ENCODE results near the gene G3BP2. TPM values are rescaled to one million over a fixed set of nuclear protein-coding genes. Genes with fewer than 3 reads are reported as not detected.
"Not testable (repeated sequence)": the region's sequence is repeated elsewhere in the genome, so short reads cannot be mapped to it uniquely, and the experiment has no call there.

The G3BP2 gene
- total RNA-seq, 2 experiments from 2014 or later, result 148 to 230 TPM

DNA sequence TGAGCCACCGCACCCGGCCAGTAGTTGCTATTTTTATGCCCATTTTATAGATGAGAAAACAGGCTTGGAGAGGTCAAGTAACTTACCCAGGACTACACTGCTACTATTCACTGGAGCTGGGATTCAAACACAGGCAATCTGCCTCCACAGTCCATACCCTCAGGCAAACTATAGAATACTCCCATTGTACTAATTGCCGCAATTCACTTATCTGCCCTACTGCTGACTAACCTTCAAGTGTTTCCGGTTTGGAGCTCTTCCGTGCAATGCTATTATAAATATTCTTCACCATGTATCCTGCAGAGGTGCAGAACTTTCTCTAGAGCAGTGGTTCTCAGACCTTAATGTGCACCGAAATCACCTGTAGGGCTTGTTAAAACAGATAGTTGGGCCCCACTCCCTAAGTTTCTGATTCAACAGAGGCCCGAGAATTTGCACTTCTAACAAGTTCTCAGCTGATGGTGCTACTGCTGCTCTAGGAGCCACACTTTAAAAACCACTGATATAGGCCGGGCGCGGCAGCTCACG is 1.9 kb upstream of the G3BP2 start:
- Mint-ChIP-seq H3K27me3 (no peaks in the 10 kb centered on the region), H3K4me3 (no peak overlapping the region), H3K36me3 (peaks cover 15% of the 10 kb centered on the region), H3K27ac (no peak overlapping the region), H3K9me3 (ENCODE audit: low read depth) (no peaks in the 10 kb centered on the region), H3K4me1 (peaks cover 25% of the 10 kb centered on the region)
- no peak for DNase-seq
- CTCF ChIA-PET, result interaction anchor here (0.9 kb wide), 1 partner anchor 49 kb away, joined by 4 read pairs; the partner anchor contains the start of gene USO1
- no peak for ATAC-seq

DNA sequence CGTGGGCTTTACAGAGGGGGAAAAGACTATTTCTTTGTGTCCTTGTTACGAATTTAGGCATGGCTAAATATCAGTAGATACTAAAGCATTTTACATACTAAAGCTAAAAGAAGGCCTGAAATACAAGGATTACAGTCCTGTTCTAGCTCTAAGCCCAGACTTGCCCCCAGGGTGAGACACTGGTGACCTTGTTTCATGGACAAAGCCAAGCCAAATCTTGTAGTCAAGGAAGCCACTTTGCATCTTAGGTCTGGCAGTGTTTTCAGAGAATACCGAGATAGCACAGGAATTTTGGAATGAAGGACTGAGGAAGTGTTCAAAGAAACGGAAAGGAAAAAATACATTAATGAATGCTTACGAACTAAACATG is 733 bp upstream of the G3BP2 start:
- no peak for ATAC-seq
- CTCF ChIA-PET, result interaction anchor here (1.2 to 5.2 kb wide), 5 partner anchors 9 to 53 kb away, joined by 5 to 16 read pairs (median 5); partner anchors contain the start of gene USO1
- Mint-ChIP-seq H3K9me3 (ENCODE audit: low read depth) (no peaks in the 10 kb centered on the region), H3K4me3 (peak overlapping the region; percentile 96), H3K36me3 (peaks cover 17% of the 10 kb centered on the region), H3K4me1 (peaks cover 34% of the 10 kb centered on the region), H3K27ac (peak overlapping the region; percentile 96), H3K27me3 (no peaks in the 10 kb centered on the region)
- DNase-seq, result no peak

DNA sequence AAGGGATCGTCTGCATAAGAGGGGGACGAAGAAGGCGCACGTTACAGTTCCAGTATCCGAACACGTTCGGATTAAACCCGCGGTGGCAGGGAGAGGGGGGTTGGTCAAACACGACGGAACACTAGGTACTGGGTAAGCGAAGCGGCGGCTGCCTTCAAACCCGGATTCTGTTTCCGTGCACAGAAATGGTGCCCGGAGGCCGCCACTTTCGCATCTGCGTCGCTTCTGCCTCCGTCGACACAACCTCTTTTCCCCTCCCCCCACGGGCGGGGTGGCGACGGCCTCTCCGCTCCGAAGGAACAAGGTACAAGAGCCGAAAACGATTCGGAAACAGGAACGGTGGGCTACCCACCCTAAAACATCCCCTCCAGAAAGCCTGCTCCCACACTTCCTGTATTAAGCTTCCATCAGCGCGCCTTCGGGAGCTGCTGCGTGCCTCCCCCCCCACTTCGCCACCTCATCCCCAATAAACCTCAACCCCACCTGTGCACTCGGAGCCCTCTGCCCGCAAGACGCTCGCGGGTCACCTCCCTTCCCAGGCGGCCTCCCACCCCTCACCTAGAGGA is 667 bp downstream of the G3BP2 start:
- DNase-seq (peak; percentile 89), ATAC-seq (peak; percentile 26)
- H3K36me3 Mint-ChIP-seq, result peaks cover 25% of the 10 kb centered on the region
- CTCF ChIA-PET, result interaction anchor here (1.3 to 5.2 kb wide), 7 partner anchors 10 to 157 kb away, joined by 3 to 16 read pairs (median 5); partner anchors contain the start of gene USO1
- H3K4me1 Mint-ChIP-seq, result peaks cover 48% of the 10 kb centered on the region
- no peaks in the 10 kb centered on the region for H3K9me3 Mint-ChIP-seq (ENCODE audit: low read depth)
- H3K27me3 Mint-ChIP-seq, result no peaks in the 10 kb centered on the region
- peak overlapping the region; percentile 96 for H3K27ac Mint-ChIP-seq
- H3K4me3 Mint-ChIP-seq, result peak overlapping the region; percentile 96

DNA sequence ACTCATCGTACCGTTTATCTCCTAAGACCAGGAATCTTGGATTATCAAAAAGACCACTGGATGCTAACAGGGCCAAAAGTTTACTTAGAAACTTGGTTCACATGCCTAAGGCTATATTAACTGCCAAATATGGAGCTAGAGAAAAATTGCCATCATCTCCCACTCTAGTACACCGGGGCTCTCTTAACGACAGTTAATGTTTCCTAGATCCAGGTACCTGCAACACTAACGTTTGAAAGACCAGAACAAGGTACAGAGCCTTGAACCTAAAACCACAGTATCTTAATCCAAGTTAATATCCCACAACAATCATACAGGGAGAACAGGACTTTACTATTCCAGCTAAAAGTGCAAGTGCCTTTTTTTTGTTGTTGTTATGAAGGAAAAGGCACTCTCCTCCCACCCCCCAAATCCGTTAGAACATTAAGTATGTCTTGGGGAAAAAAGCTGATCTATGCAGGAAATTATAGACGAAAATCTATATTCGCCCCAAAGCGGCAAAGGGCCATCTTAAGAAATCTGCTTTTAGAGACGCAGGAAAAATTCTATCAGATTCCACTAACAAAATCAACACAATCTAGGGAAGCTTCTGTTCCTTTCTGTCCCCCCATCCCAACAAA is 1.3 kb downstream of the G3BP2 start:
- CTCF ChIA-PET, result interaction anchor here (0.7 to 5.2 kb wide), 7 partner anchors 9 to 157 kb away, joined by 3 to 16 read pairs (median 5); partner anchors contain the start of gene USO1
- DNase-seq (no peak), ATAC-seq (no peak)
- Mint-ChIP-seq H3K36me3 (peaks cover 29% of the 10 kb centered on the region), H3K4me1 (peaks cover 54% of the 10 kb centered on the region), H3K9me3 (ENCODE audit: low read depth) (no peaks in the 10 kb centered on the region), H3K27me3 (no peaks in the 10 kb centered on the region), H3K27ac (peak overlapping the region; percentile 96), H3K4me3 (peak overlapping the region; percentile 96)

DNA sequence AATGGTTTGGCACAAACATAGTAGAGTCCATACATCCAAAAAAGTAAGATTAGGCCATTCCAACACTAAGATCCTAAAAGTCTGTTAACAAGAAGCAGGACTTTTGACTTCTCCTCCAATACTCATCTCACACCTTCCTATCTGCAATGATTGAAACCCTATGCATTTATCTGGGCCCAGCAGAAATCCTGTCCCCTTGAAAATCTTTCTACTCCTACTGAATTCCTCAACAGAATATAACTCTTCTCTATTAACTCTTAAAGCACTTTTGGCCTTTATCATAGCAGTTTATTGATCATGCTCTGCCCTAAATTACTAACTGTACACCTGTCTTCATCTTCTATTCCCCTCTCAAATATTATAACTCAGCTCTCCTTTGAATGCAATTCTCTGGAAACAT is 4.6 kb downstream of the G3BP2 start:
- H3K9me3 Mint-ChIP-seq (ENCODE audit: low read depth), result no peaks in the 10 kb centered on the region
- H3K4me1 Mint-ChIP-seq, result peaks cover 64% of the 10 kb centered on the region
- H3K36me3 Mint-ChIP-seq, result peaks cover 39% of the 10 kb centered on the region
- H3K27me3 Mint-ChIP-seq, result no peaks in the 10 kb centered on the region
- no peak for ATAC-seq
- peak overlapping the region; percentile 5 for H3K4me3 Mint-ChIP-seq
- no peak for DNase-seq
- CTCF ChIA-PET, result interaction anchor here (1.0 to 3.2 kb wide), 4 partner anchors 10 to 35 kb away, joined by 3 to 13 read pairs (median 6); no protein-coding TSS in a partner anchor
- peak overlapping the region; percentile 37 for H3K27ac Mint-ChIP-seq

GRCh38 chr4:75667636-75668035 is 5.6 kb downstream of the G3BP2 start:
- H3K27ac Mint-ChIP-seq, result peak overlapping the region; percentile 66
- peak overlapping the region; percentile 23 for H3K4me3 Mint-ChIP-seq
- H3K9me3 Mint-ChIP-seq (ENCODE audit: low read depth); H3K27me3 Mint-ChIP-seq; DNase-seq; CTCF ChIA-PET; ATAC-seq: not testable (repeated sequence)
- peaks cover 40% of the 10 kb centered on the region for H3K36me3 Mint-ChIP-seq
- peaks cover 70% of the 10 kb centered on the region for H3K4me1 Mint-ChIP-seq

DNA sequence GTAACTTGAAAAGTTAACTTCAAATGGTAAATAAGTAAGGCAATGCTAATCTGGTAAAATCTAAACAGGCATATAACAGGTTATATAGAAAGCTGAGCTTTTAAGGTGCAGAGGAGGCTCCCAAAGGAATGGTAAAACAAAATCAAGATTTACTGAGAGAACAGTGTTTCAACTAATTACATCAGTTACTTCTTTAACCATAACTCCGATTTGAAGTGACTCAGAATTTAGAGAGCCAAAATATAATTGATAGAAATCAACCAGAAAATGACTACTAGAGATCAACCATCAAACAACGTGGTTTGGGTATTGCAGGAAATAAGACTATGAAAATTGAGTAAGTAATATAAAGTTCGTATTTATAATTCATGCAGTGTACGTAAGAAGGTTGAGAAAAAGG is 6.9 kb downstream of the G3BP2 start:
- peak; percentile 31 for ATAC-seq
- no peak for DNase-seq
- Mint-ChIP-seq H3K4me1 (peaks cover 73% of the 10 kb centered on the region), H3K4me3 (peak overlapping the region; percentile 18), H3K36me3 (peaks cover 43% of the 10 kb centered on the region), H3K27me3 (no peaks in the 10 kb centered on the region), H3K27ac (peak overlapping the region; percentile 45), H3K9me3 (ENCODE audit: low read depth) (no peaks in the 10 kb centered on the region)
- CTCF ChIA-PET, result interaction anchor here (1.4 kb wide), 1 partner anchor 11 kb away, joined by 4 read pairs; no protein-coding TSS in a partner anchor

DNA sequence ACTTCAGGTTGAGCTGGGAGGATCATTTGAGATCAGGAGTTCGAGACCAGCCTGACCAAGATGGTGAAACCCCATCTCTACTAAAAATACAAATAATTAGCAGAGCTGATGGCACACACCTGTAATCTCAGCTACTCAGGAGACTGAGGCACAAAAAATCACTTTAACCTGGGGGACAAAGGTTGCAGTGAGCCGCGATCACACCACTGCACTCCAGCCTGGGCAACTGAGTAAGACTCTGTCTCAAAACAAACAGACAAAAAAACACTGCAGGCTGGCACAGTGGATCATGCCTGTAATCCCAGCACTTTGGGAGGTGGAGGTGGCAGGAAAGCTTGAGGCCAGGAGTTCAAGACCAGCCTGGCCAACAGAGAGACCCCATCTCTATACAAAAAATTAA is 8.6 kb downstream of the G3BP2 start:
- H3K27me3 Mint-ChIP-seq; ATAC-seq; H3K4me3 Mint-ChIP-seq; H3K9me3 Mint-ChIP-seq (ENCODE audit: low read depth); DNase-seq: not testable (repeated sequence)
- H3K27ac Mint-ChIP-seq, result peak overlapping the region; percentile 40
- CTCF ChIA-PET, result interaction anchor here (1.1 to 1.2 kb wide), 2 partner anchors 9 to 37 kb away, joined by 3 read pairs; no protein-coding TSS in a partner anchor
- H3K4me1 Mint-ChIP-seq, result peaks cover 67% of the 10 kb centered on the region
- peaks cover 45% of the 10 kb centered on the region for H3K36me3 Mint-ChIP-seq

- no peak for ATAC-seq
- Mint-ChIP-seq H3K9me3 (ENCODE audit: low read depth) (no peaks in the 10 kb centered on the region), H3K27me3 (no peaks in the 10 kb centered on the region), H3K4me1 (peaks cover 63% of the 10 kb centered on the region), H3K4me3 (no peak overlapping the region), H3K27ac (peak overlapping the region; percentile 40), H3K36me3 (peaks cover 50% of the 10 kb centered on the region)
- DNase-seq, result no peak
- CTCF ChIA-PET, result interaction anchor here (0.9 kb wide), 1 partner anchor 9 kb away, joined by 4 read pairs; no protein-coding TSS in a partner anchor
Observed at GRCh38 chr4:75662626-75663025, 10.6 kb downstream of the G3BP2 start.

- Mint-ChIP-seq H3K4me3 (no peak overlapping the region), H3K27ac (no peak overlapping the region)
- ATAC-seq, result no peak
Observed at GRCh38 chr4:75660491-75660890, 12.7 kb downstream of the G3BP2 start.

GRCh38 chr4:75659512-75660031 is 13.6 kb downstream of the G3BP2 start:
- DNase-seq (no peak), ATAC-seq (no peak)
- Mint-ChIP-seq H3K27ac (peak overlapping the region; percentile 66), H3K4me1 (peaks cover 61% of the 10 kb centered on the region), H3K27me3 (no peaks in the 10 kb centered on the region), H3K9me3 (ENCODE audit: low read depth) (no peaks in the 10 kb centered on the region), H3K36me3 (peaks cover 54% of the 10 kb centered on the region), H3K4me3 (no peak overlapping the region)
- CTCF ChIA-PET, result interaction anchor here (1.6 to 3.5 kb wide), 4 partner anchors 10 to 64 kb away, joined by 5 to 13 read pairs (median 7); partner anchors contain the start of gene USO1

More at GRCh38 chr4:75660491-75660890, 12.7 kb downstream of the G3BP2 start:
- H3K4me1 Mint-ChIP-seq, result peaks cover 60% of the 10 kb centered on the region
- H3K27me3 Mint-ChIP-seq, result no peaks in the 10 kb centered on the region
- no peaks in the 10 kb centered on the region for H3K9me3 Mint-ChIP-seq (ENCODE audit: low read depth)
- CTCF ChIA-PET, result interaction anchor here (1.6 to 3.5 kb wide), 3 partner anchors 9 to 63 kb away, joined by 5 to 13 read pairs (median 9); partner anchors contain the start of gene USO1
- H3K36me3 Mint-ChIP-seq, result peaks cover 50% of the 10 kb centered on the region
- no peak for DNase-seq

- no peaks in the 10 kb centered on the region for H3K27me3 Mint-ChIP-seq
- H3K4me3 Mint-ChIP-seq, result no peak overlapping the region
- CTCF ChIA-PET, result interaction anchor here (1.6 to 3.5 kb wide), 4 partner anchors 11 to 65 kb away, joined by 5 to 13 read pairs (median 7); partner anchors contain the start of gene USO1
- H3K36me3 Mint-ChIP-seq, result peaks cover 59% of the 10 kb centered on the region
- peak overlapping the region; percentile 66 for H3K27ac Mint-ChIP-seq
- DNase-seq (no peak), ATAC-seq (no peak)
- peaks cover 68% of the 10 kb centered on the region for H3K4me1 Mint-ChIP-seq
- H3K9me3 Mint-ChIP-seq (ENCODE audit: low read depth), result no peaks in the 10 kb centered on the region
Observed at GRCh38 chr4:75658876-75659275, 14.3 kb downstream of the G3BP2 start.

GRCh38 chr4:75655562-75655961 is 17.6 kb downstream of the G3BP2 start:
- H3K4me3 Mint-ChIP-seq, result peak overlapping the region; percentile 21
- CTCF ChIA-PET, result interaction anchor here (0.7 to 2.7 kb wide), 10 partner anchors 9 to 192 kb away, joined by 3 to 13 read pairs (median 4); partner anchors contain the start of gene USO1
- H3K27ac Mint-ChIP-seq, result peak overlapping the region; percentile 94
- H3K36me3 Mint-ChIP-seq, result peaks cover 65% of the 10 kb centered on the region
- ATAC-seq, result peak; percentile 85
- no peaks in the 10 kb centered on the region for H3K27me3 Mint-ChIP-seq
- H3K4me1 Mint-ChIP-seq, result peaks cover 72% of the 10 kb centered on the region
- no peaks in the 10 kb centered on the region for H3K9me3 Mint-ChIP-seq (ENCODE audit: low read depth)
- DNase-seq, result no peak

Data from activated CD8-positive, alpha-beta memory T cell treated with anti-CD3 and anti-CD28 coated beads, Interleukin-2, amount 10 ng/mL, durations not matched to agents 7 days and 5 days (primary cell).